HepG2 (cell line): ENCODE data around the gene MCEE. TPM values are rescaled to one million over a fixed set of nuclear protein-coding genes. Genes with fewer than 3 reads are reported as not detected.

ENCODE experiments used
- FOXP1 ChIP-seq, 2 experiments: fragments of 450-650 bp in 1 of 2; IDR thresholded peaks; 2 replicates each; pipeline ENCODE4 v1.6.1; 2017 to 2018; ENCODE audit warnings: antibody characterized with exemption in 1 of 2
- GATA4 ChIP-seq: sonication (generic); IDR thresholded peaks from 2 replicates; pipeline ENCODE4 v1.6.1; 2016; ENCODE audit warnings: antibody characterized with exemption, low read depth, borderline replicate concordance
- ISX ChIP-seq: sonication (generic); formaldehyde crosslinking; conservative IDR thresholded peaks from 2 replicates; pipeline ENCODE4 v1.5.0; 2020; ENCODE audit warnings: missing genetic modification reagents
- MBNL3 ChIP-seq: fragments of 250-450 bp; sonication (Bioruptor Pico); conservative IDR thresholded peaks from 2 replicates; pipeline ENCODE4 v1.8.0; 2022; ENCODE audit warnings: mild to moderate bottlenecking, inconsistent platforms
- MED13 ChIP-seq: sonication (generic); formaldehyde crosslinking; IDR thresholded peaks from 2 replicates; pipeline ENCODE4 v1.5.0; 2020; ENCODE audit warnings: missing genetic modification reagents
- MEIS1 ChIP-seq: sonication (generic); formaldehyde crosslinking; IDR thresholded peaks from 2 replicates; pipeline ENCODE4 v1.9.0; 2021; ENCODE audit warnings: mild to moderate bottlenecking, missing genetic modification reagents, moderate library complexity, borderline replicate concordance
- NR1H2 ChIP-seq: sonication (generic); formaldehyde crosslinking; IDR thresholded peaks from 2 replicates; pipeline ENCODE4 v1.8.1; 2022; ENCODE audit warnings: low read depth, missing genetic modification reagents, borderline replicate concordance
- SALL2 ChIP-seq: sonication (generic); formaldehyde crosslinking; IDR thresholded peaks from 2 replicates; pipeline ENCODE4 v1.8.1; 2023; ENCODE audit warnings: mild to moderate bottlenecking, missing genetic modification reagents, inconsistent platforms
- SMYD3 ChIP-seq: sonication (generic); formaldehyde crosslinking; IDR thresholded peaks from 2 replicates; pipeline ENCODE4 v1.8.1; 2023; ENCODE audit warnings: mild to moderate bottlenecking, missing genetic modification reagents
- TMF1 ChIP-seq: sonication (generic); formaldehyde crosslinking; IDR thresholded peaks from 2 replicates; pipeline ENCODE4 v1.8.1; 2022; ENCODE audit warnings: low read depth, missing genetic modification reagents
- XBP1 ChIP-seq: sonication (generic); formaldehyde crosslinking; IDR thresholded peaks from 2 replicates; pipeline ENCODE4 v1.5.0; 2020; ENCODE audit warnings: missing genetic modification reagents
- ZEB1 ChIP-seq: IDR thresholded peaks from 2 replicates; pipeline ENCODE4 v1.6.1; 2012; ENCODE audit warnings: mild to moderate bottlenecking, low read depth, inconsistent platforms; ENCODE audit not compliant: insufficient replicate concordance
- ZFP37 ChIP-seq: sonication (generic); formaldehyde crosslinking; IDR thresholded peaks from 2 replicates; pipeline ENCODE4 v1.4.0; 2020; ENCODE audit warnings: missing genetic modification reagents, borderline replicate concordance
- ZMYM4 ChIP-seq: sonication (generic); formaldehyde crosslinking; IDR thresholded peaks from 2 replicates; pipeline ENCODE4 v1.8.1; 2023; ENCODE audit warnings: mild to moderate bottlenecking, missing genetic modification reagents
- ZNF75D ChIP-seq: sonication (generic); formaldehyde crosslinking; IDR thresholded peaks from 2 replicates; pipeline ENCODE4 v1.8.1; 2023; ENCODE audit warnings: missing genetic modification reagents, mild to moderate bottlenecking, borderline replicate concordance
- ZNF883 ChIP-seq: sonication (generic); formaldehyde crosslinking; IDR thresholded peaks from 2 replicates; pipeline ENCODE4 v1.5.1; 2020; ENCODE audit warnings: mild to moderate bottlenecking, missing genetic modification reagents; ENCODE audit errors: not compliant biosample characterization
- polyA plus RNA-seq, 8 experiments: library from polyadenylated mRNA; depleted of rRNA in 3 of 8; stranded (reverse) in 7 of 8; unstranded in 1 of 8; fragments of >200 nt; fragmentation: Illumina TruSeq in 4 of 8; extraction: Trizol in 4 of 8; gene quantifications; 2 replicates each; pipeline versions ENCODE4 v1.2.1 to v1.2.3, GENCODE V29; 2011 to 2016; ENCODE audit warnings: low read depth in 4 of 8, missing spikeins in 1 of 8, mixed read lengths in 1 of 8; ENCODE audit not compliant: insufficient read depth in 1 of 8
- total RNA-seq, 5 experiments: library from RNA; depleted of rRNA; stranded (reverse); fragments of >200 nt; fragmentation: Illumina TruSeq; extraction: Trizol; gene quantifications; 2 replicates each; pipeline ENCODE4 v1.2.3, GENCODE V29; 2016; ENCODE audit warnings: low read depth in 1 of 5
- TF ChIP-seq, protein P1 (sequence below): sonication (generic); formaldehyde crosslinking; IDR thresholded peaks from 2 replicates; pipeline ENCODE4 v1.4.0; 2020; ENCODE audit warnings: missing genetic modification reagents, borderline replicate concordance
- TF ChIP-seq, protein P2 (sequence below): sonication (generic); formaldehyde crosslinking; IDR thresholded peaks from 2 replicates; pipeline ENCODE4 v1.8.0; 2022; ENCODE audit warnings: mild to moderate bottlenecking, missing genetic modification reagents; ENCODE audit not compliant: insufficient replicate concordance
- TF ChIP-seq, protein P3 (sequence below): sonication (generic); formaldehyde crosslinking; conservative IDR thresholded peaks from 2 replicates; pipeline ENCODE4 v1.8.1; 2023; ENCODE audit warnings: missing genetic modification reagents
- TF ChIP-seq, protein P4 (sequence below): fragments of 450-650 bp; IDR thresholded peaks from 2 replicates; pipeline ENCODE4 v1.6.1; 2017

The MCEE gene
- total and polyA plus RNA-seq, 2 of the 13 experiments (the other 11 are each of a cell fraction or from before 2014, with no cell fraction given), result 32.0 to 66.9 TPM

DNA sequence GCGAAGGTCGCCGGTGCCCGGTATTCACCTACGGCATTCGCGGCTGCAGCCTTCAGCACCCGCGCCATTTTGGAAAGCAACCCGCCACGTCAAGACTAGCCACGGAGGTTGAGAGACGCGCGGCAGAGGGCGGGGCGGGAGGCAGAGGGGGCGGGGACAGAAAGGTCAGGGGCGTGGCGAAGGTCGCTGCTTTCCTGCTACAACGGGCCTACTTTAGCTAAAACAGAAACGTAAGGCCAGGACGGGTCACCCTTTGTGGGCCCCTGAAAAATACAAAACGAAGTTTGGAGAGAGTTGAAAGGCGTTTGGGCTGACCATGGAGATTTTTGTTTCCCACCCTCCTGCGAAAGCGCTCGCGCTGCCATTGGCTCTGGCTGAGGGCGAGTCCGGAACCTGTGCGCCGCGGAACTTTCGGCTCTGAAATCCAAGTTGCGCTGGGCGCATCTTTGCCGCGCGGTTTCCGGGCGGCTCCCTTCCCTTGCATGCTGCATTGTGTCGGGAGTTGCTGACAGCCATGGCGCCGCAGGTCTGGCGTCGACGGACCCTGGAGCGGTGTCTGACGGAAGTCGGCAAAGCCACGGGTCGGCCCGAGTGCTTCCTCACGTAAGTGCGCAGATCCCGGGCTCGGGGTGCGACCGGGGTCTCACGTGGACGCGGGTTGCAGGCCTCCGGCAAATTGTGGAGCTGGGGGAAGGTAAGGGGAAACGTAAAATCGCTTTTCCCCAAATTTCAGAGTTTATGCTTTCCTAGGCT lies at the start of gene MCEE, which contains the start of gene MPHOSPH10 (continued):
- TF ChIP-seq, protein P1, sequence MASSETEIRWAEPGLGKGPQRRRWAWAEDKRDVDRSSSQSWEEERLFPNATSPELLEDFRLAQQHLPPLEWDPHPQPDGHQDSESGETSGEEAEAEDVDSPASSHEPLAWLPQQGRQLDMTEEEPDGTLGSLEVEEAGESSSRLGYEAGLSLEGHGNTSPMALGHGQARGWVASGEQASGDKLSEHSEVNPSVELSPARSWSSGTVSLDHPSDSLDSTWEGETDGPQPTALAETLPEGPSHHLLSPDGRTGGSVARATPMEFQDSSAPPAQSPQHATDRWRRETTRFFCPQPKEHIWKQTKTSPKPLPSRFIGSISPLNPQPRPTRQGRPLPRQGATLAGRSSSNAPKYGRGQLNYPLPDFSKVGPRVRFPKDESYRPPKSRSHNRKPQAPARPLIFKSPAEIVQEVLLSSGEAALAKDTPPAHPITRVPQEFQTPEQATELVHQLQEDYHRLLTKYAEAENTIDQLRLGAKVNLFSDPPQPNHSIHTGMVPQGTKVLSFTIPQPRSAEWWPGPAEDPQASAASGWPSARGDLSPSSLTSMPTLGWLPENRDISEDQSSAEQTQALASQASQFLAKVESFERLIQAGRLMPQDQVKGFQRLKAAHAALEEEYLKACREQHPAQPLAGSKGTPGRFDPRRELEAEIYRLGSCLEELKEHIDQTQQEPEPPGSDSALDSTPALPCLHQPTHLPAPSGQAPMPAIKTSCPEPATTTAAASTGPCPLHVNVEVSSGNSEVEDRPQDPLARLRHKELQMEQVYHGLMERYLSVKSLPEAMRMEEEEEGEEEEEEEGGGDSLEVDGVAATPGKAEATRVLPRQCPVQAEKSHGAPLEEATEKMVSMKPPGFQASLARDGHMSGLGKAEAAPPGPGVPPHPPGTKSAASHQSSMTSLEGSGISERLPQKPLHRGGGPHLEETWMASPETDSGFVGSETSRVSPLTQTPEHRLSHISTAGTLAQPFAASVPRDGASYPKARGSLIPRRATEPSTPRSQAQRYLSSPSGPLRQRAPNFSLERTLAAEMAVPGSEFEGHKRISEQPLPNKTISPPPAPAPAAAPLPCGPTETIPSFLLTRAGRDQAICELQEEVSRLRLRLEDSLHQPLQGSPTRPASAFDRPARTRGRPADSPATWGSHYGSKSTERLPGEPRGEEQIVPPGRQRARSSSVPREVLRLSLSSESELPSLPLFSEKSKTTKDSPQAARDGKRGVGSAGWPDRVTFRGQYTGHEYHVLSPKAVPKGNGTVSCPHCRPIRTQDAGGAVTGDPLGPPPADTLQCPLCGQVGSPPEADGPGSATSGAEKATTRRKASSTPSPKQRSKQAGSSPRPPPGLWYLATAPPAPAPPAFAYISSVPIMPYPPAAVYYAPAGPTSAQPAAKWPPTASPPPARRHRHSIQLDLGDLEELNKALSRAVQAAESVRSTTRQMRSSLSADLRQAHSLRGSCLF (CRISPR knock-in tag), result peak; percentile 87
- TF ChIP-seq MEIS1 (peak; percentile 34; the same call in 1 of the 2 replicates), GATA4 (peak; percentile 74; the same call in 1 of the 2 replicates), XBP1 (CRISPR knock-in tag) (peak; percentile 81), FOXP1 (IDR thresholded peaks at IDR 0.05) (no peak), FOXP1 (CRISPR knock-in tag; IDR thresholded peaks at IDR 0.05) (peak; percentile 20; the same call in 1 of the 2 replicates), ZMYM4 (CRISPR knock-in tag) (peak; percentile 66), ISX (CRISPR knock-in tag) (peak; percentile 83; the same call in 1 of the 2 replicates), ZFP37 (CRISPR knock-in tag) (0 out of 2 replicates have a peak, but pooled peaks have one; percentile 79), ZEB1 (peak; percentile 84), MED13 (CRISPR knock-in tag) (peak; percentile 87), TMF1 (CRISPR knock-in tag) (0 out of 2 replicates have a peak, but pooled peaks have one; percentile 47), ZNF883 (CRISPR knock-in tag) (peak; percentile 97), MBNL3 (CRISPR knock-in tag) (no peak), SMYD3 (CRISPR knock-in tag) (no peak), ZNF75D (CRISPR knock-in tag) (no peak; the same call in 1 of the 2 replicates), NR1H2 (0 out of 2 replicates have a peak, but pooled peaks have one; percentile 30), SALL2 (CRISPR knock-in tag) (no peak; the same call in none of the 2 replicates)
- TF ChIP-seq, protein P2, sequence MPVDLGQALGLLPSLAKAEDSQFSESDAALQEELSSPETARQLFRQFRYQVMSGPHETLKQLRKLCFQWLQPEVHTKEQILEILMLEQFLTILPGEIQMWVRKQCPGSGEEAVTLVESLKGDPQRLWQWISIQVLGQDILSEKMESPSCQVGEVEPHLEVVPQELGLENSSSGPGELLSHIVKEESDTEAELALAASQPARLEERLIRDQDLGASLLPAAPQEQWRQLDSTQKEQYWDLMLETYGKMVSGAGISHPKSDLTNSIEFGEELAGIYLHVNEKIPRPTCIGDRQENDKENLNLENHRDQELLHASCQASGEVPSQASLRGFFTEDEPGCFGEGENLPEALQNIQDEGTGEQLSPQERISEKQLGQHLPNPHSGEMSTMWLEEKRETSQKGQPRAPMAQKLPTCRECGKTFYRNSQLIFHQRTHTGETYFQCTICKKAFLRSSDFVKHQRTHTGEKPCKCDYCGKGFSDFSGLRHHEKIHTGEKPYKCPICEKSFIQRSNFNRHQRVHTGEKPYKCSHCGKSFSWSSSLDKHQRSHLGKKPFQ (CRISPR knock-in tag), result peak; percentile 92
- TF ChIP-seq, protein P3, sequence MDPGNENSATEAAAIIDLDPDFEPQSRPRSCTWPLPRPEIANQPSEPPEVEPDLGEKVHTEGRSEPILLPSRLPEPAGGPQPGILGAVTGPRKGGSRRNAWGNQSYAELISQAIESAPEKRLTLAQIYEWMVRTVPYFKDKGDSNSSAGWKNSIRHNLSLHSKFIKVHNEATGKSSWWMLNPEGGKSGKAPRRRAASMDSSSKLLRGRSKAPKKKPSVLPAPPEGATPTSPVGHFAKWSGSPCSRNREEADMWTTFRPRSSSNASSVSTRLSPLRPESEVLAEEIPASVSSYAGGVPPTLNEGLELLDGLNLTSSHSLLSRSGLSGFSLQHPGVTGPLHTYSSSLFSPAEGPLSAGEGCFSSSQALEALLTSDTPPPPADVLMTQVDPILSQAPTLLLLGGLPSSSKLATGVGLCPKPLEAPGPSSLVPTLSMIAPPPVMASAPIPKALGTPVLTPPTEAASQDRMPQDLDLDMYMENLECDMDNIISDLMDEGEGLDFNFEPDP (CRISPR knock-in tag), result peak; percentile 98
- TF ChIP-seq, protein P4, sequence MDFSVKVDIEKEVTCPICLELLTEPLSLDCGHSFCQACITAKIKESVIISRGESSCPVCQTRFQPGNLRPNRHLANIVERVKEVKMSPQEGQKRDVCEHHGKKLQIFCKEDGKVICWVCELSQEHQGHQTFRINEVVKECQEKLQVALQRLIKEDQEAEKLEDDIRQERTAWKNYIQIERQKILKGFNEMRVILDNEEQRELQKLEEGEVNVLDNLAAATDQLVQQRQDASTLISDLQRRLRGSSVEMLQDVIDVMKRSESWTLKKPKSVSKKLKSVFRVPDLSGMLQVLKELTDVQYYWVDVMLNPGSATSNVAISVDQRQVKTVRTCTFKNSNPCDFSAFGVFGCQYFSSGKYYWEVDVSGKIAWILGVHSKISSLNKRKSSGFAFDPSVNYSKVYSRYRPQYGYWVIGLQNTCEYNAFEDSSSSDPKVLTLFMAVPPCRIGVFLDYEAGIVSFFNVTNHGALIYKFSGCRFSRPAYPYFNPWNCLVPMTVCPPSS, result no peak
